ENCODE data around the gene AMOTL1. TPM values are rescaled to one million over a fixed set of nuclear protein-coding genes. Genes with fewer than 3 reads are reported as not detected.
"Not testable (repeated sequence)": the region's sequence is repeated elsewhere in the genome, so short reads cannot be mapped to it uniquely, and the experiment has no call there.

Gene AMOTL1
- total RNA-seq, 1 donor from 2014 or later = 38.1 TPM

GRCh38 chr11:94794287-94795168 lies 26.4 kb downstream of the AMOTL1 start:
- peak; percentile 91 for DNase-seq

- DNase-seq = no peak
Observed at GRCh38 chr11:94795476-94796189, 27.5 kb downstream of the AMOTL1 start.

GRCh38 chr11:94796190-94796580 lies 28.0 kb downstream of the AMOTL1 start:
- no peak for DNase-seq

- DNase-seq = no peak
Observed at GRCh38 chr11:94796863-94797262, 28.7 kb downstream of the AMOTL1 start.

- DNase-seq = no peak
Observed at GRCh38 chr11:94799726-94800125, 31.6 kb downstream of the AMOTL1 start.

GRCh38 chr11:94800414-94800813 lies 32.3 kb downstream of the AMOTL1 start:
- no peak for DNase-seq

- DNase-seq = no peak
Observed at GRCh38 chr11:94801866-94802460, 33.8 kb downstream of the AMOTL1 start.

GRCh38 chr11:94802501-94802900 lies 34.3 kb downstream of the AMOTL1 start:
- DNase-seq = no peak

- no peak for DNase-seq
Observed at GRCh38 chr11:94803491-94803890, 35.3 kb downstream of the AMOTL1 start.

- no peak for DNase-seq
Observed at GRCh38 chr11:94804874-94805273, 36.7 kb downstream of the AMOTL1 start.

GRCh38 chr11:94806014-94806413 lies 37.9 kb downstream of the AMOTL1 start:
- DNase-seq = no peak

GRCh38 chr11:94806419-94806818 lies 38.3 kb downstream of the AMOTL1 start:
- no peak for DNase-seq

- DNase-seq = no peak
Observed at GRCh38 chr11:94809251-94809650, 41.1 kb downstream of the AMOTL1 start.

- not testable (repeated sequence) for DNase-seq
Observed at GRCh38 chr11:94812724-94813720, 44.9 kb downstream of the AMOTL1 start.

GRCh38 chr11:94814272-94814976 lies 46.3 kb downstream of the AMOTL1 start:
- no peak for DNase-seq

GRCh38 chr11:94815705-94816344 lies 47.7 kb downstream of the AMOTL1 start:
- DNase-seq = no peak

GRCh38 chr11:94820480-94820879 lies 52.3 kb downstream of the AMOTL1 start:
- DNase-seq = no peak

- no peak for DNase-seq
Observed at GRCh38 chr11:94821439-94821838, 53.3 kb downstream of the AMOTL1 start.

- no peak for DNase-seq
Observed at GRCh38 chr11:94822080-94822479, 53.9 kb downstream of the AMOTL1 start.

- DNase-seq = no peak
Observed at GRCh38 chr11:94823102-94823732, 55.1 kb downstream of the AMOTL1 start.

- no peak for DNase-seq
Observed at GRCh38 chr11:94825031-94825430, 56.9 kb downstream of the AMOTL1 start.

All from dermis blood vessel endothelial cell (primary cell).